ENCODE measurements around the gene HNRNPUL1. TPM values are rescaled to one million over a fixed set of nuclear protein-coding genes. Genes with fewer than 3 reads are reported as not detected.
"Not testable (repeated sequence)": the region's sequence is repeated elsewhere in the genome, so short reads cannot be mapped to it uniquely, and the experiment has no call there.

HNRNPUL1 gene
- total RNA-seq, 1 donor from 2014 or later: 110 TPM

DNA sequence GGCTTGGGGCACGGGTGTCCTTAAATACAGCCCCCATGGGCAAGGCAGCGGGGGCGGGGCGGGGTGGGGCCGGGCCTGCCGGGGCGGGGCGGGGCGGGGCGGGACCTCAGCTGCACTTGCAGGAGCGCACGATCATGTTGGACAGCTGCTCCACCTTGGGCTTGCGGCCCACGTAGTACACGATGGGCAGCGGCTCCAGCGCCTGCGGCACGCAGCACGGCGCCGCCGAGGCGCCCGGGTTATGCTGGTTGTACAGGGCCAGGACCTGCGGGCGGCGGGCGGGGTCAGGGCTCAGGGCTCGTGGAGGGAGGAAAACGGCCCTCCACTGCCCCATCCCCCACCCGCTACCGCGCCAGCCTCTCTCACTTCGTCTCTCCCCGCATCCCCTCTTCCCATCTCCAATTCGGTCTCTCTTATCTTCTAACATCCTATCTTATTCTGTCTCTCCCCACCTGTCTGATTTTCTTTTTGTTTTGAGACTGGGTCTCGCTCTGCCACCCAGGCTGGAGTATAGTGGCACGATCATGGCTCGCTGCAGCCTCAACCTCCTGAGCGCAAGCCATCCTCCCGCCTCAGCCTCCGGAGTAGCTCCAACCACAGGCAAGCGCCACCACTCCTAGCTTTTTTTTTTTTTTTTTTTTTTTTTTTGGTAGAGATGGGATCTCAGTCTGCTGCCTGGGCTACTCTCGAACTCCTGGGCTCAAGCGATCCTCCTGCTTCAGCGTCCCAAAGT lies 66.9 kb downstream of the HNRNPUL1 start:
- ATAC-seq (no peak), DNase-seq (ENCODE audit: missing footprints) (no peak)
- intact Hi-C loops (cut with DNase I): no loop called here

DNA sequence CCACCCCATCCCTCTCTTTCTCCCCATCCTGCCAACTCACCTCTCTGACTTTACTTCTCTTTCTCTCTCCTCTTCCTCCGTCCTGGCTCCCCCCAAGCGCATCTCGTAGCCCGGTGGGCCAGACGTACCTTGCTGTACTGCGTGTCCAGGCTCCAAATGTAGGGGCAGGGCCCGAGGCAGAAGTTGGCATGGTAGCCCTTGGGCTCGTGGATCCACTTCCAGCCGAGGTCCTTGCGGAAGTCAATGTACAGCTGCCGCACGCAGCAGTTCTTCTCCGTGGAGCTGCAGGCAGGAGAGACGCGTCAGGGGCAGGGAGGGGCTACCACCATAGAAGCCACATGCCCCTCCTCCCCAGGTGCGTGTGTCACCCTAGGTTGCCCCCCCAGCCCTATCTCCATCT lies 67.8 kb downstream of the HNRNPUL1 start:
- intact Hi-C loops (cut with DNase I): no loop called here
- DNase-seq (ENCODE audit: missing footprints) (no peak), ATAC-seq (no peak)

GRCh38 chr19:41332468-41332867 lies 68.3 kb downstream of the HNRNPUL1 start:
- intact Hi-C loops (cut with DNase I): no loop called here
- DNase-seq (ENCODE audit: missing footprints) (no peak), ATAC-seq (no peak)

- ATAC-seq (peak; percentile 23), DNase-seq (ENCODE audit: missing footprints) (no peak)
- intact Hi-C loops (cut with DNase I): no loop called here
Observed at GRCh38 chr19:41334793-41335192, 70.6 kb downstream of the HNRNPUL1 start.

DNA sequence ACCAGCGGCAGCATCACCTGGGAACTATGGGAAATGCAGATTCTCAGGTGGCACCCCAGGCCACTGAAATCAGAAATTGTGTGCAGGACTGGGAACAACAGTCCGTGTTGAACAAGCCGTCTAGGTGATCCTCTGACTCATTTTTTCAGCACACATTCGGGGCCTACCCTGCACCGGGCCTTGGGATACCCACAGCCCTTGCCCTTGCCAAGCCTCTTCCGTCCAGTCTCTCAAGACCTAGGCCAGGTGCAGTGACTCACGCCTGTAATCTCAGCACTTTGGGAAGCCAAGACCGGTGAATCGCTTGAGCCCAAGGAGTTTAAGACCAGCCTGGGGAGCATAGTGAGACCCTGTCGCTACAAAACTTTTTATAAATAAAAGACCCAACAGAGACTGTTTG lies 71.3 kb downstream of the HNRNPUL1 start:
- intact Hi-C loops (cut with DNase I): no loop called here
- ATAC-seq (no peak), DNase-seq (ENCODE audit: missing footprints) (no peak)

DNA sequence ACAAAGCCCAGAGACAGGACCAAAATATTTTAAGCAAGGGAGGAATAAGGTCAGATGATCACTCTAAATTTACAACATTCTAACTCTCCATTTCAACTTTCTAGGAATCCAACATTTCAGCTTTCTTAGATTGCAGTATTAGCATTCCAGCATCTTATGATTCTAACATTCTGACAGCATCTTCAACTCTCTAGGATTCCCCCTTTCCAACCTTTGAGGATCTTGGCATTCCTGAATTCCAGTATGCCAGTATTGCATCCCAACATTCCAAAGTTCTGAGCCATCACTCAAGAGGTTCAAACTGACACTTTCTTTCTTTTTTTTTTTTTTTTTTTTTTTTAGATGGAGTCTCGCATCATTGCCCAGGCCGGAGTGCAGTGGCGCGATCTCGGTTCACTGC lies 75.8 kb downstream of the HNRNPUL1 start:
- ATAC-seq (no peak), DNase-seq (ENCODE audit: missing footprints) (no peak)
- intact Hi-C loops (cut with DNase I): no loop called here

- ATAC-seq (peak; percentile 50), DNase-seq (ENCODE audit: missing footprints) (no peak)
- intact Hi-C loops (cut with DNase I): no loop called here
Observed at GRCh38 chr19:41341669-41342490, 77.7 kb downstream of the HNRNPUL1 start.

- no peak for DNase-seq (ENCODE audit: missing footprints)
- ATAC-seq: no peak
- intact Hi-C loops (cut with DNase I): no loop called here
Observed at GRCh38 chr19:41344162-41344561, 80.0 kb downstream of the HNRNPUL1 start.

- DNase-seq (ENCODE audit: missing footprints); ATAC-seq; intact Hi-C loops (cut with DNase I): not testable (repeated sequence)
Observed at GRCh38 chr19:41346916-41347315, 82.7 kb downstream of the HNRNPUL1 start.

GRCh38 chr19:41350735-41351338 lies 86.7 kb downstream of the HNRNPUL1 start:
- peak; percentile 17 for ATAC-seq
- intact Hi-C loops (cut with DNase I): loop anchor here (1.0 to 5.0 kb wide), 3 partner anchors 26 to 149 kb away; partner anchors contain the start of gene CCDC97
- no peak for DNase-seq (ENCODE audit: missing footprints)

DNA sequence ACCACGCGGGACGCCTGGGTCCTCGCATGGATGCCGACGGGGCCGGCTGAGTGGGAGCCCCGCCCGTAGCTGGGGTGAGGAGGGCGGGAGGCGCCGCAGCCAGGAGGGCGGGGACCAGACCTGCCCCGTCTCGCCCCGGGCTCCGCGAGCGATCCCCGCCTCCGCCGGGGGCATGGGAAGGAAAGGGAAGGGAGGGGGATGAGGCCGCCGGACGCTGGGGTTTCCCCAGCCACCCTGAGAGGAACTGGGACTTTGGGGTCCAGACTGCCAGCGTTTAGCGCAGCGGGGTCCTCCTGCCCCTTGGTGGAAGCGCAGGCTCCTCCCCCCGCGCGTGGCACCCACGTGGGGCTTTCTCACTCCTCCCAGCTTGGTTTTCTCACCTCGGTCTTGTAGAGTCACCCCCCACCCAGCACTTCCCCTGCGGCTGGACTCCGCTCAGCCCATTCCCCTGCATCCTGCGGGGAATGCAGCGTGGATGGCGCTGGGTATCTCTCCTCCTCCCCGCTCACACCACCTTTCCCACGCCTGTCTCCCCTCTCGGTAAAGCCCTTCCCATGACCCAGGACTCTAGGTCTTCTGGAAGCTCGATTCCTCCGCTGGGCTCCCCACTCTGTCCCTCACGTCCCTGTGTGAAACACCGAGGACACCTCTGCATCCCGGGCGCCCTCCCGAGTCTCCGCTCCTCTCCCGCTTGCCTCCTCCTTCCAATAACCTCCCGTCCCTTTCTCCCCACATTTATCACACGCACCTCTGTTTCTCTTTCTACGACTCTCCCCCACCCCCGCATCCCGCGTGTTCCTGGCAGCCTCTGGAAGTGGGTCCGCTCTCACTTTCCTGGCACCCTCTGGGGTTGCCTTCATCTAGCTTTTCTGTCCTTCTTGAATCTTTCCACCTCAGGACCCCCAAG lies 87.4 kb downstream of the HNRNPUL1 start:
- intact Hi-C loops (cut with DNase I): loop anchor here (1.0 to 5.0 kb wide), 3 partner anchors 26 to 149 kb away; partner anchors contain the start of gene CCDC97
- ATAC-seq (peak; percentile 60), DNase-seq (ENCODE audit: missing footprints) (peak; percentile 91)

DNA sequence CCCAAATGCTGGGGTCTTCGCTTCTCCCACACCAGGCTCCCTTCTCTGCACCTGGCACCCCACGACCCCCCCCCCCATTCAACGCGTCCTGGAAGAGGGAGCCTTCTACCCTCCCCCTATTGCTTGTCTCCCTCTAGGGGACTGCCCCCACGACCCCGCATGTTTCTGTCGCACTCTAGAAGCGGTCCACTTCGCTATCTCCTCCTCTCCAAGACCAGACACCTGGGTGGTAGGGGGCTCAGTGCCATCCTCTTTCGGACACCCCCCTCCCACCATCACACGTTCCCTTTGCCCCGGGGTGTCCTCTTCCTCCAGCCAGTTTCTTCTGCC lies 88.1 kb downstream of the HNRNPUL1 start:
- DNase-seq (ENCODE audit: missing footprints) (no peak), ATAC-seq (no peak)
- intact Hi-C loops (cut with DNase I): loop anchor here (5.0 kb wide), 1 partner anchor 150 kb away; no protein-coding TSS in a partner anchor

DNA sequence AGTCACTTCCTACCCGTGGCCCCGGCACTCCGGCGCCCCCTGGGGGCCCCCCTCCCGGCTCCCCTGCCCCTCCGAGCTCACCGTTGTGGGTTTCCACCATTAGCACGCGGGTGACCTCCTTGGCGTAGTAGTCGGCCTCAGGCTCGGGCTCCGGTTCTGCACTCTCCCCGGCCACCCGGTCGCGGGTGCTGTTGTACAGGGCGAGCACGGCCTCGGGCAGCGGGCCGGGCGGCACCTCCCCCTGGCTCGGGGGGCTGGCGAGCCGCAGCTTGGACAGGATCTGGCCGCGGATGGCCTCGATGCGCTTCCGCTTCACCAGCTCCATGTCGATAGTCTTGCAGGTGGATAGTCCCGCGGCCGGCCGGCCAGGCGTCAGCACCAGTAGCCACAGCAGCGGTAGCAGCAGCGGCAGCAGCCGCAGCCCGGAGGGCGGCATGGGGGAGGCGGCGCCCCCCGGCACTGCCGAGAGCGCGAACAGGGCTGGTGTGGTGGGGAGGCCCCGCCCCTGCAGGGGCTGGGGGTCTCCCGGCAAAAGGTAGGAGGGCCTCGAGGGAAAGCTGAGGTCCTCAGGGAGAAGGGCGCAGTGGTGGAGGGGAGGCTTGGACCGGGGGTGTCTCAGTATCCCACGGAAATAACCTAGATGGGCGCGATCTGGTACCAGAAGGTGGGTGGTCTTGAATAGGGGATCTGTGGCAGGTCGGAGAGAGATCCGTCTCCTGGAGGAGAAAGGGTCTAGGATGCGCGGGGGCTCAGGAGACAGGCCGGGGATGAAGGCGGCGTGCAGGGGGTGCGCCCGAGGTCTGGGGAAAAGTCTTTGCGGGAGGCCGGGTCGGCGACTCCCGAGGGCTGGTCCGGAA lies 88.7 kb downstream of the HNRNPUL1 start:
- peak; percentile 30 for ATAC-seq
- DNase-seq (ENCODE audit: missing footprints): peak; percentile 87
- intact Hi-C loops (cut with DNase I): loop anchor here (5.0 kb wide), 1 partner anchor 151 kb away; no protein-coding TSS in a partner anchor

DNA sequence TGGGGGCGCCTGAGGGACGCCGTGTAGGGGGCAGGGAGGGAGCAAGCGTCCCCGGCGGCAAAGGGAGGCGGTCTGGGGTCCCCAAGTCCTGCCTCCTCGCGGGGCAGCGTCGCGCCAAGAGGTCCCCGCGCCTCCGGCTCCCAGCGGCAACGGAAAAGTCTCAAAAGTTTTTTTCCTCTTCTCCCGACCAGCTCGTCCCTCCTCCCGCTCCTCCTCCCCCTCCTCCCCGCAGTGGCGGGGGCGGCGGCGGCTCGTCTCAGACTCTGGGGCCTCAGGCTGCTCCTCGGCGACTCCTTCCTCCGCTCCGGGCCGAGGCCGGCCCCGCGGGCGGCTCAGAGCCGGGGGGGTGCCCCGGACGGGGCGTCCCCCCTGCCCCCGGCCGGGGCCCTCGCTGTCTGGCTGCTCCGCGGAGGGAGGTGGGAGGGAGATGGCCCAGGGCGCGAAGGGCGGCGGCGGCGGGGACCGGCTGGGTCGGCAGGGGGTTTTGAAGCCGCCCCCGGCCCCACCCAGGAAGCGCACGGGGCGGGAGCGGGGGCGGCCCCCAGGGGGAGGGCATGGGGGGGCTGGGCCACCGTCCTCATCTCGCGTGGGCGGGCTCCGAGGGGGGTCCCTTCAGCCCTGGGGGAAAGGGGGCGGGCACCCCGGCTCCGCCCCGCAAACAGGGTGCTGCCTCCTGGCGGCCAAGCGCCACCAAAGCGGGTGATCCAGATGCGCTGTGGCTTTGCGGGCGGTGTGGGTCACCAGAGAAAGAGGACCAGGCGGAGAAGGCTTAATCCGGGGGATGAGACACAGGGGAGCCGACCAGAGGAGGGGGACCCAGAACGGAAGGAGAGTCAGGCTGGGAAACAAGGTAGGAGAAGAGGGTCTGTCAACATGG lies 89.5 kb downstream of the HNRNPUL1 start, which contains the start of gene TGFB1:
Gene TGFB1 (minus strand): TSS at position 457 of the 877 bp plus-strand sequence. CDS start 878 bp downstream, outside the sequence.
- peak; percentile 96 for DNase-seq (ENCODE audit: missing footprints)
- intact Hi-C loops (cut with DNase I): loop anchor here (5.0 kb wide), 1 partner anchor 151 kb away; no protein-coding TSS in a partner anchor
- peak; percentile 78 for ATAC-seq

DNA sequence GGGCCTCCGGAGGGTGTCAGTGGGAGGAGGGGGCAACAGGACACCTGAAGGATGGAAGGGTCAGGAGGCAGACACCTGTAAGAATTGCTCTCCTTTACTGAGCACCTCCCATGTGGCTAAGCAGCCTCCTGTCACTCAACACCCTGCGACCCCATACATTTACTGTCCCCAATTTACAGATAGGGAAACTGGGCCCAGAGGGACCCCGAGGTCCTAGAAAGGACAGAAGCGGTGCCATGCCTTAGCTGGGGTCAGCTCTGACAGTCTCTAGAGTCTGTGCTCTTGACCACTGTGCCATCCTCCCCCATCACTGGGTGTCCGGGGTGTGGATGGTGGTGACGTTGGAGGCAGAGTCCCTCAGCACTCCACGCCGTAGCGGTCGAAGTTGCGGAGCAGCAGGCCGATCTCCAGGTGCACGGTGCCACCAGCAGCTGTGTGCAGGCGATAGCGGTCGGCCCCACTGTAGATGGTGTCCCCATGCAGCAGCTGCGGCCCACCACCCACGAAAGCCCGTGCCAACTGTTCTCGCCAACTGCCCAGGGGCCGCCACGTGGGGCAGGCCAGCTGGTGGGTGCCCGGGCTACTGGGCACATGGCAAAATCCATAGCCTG lies 90.3 kb downstream of the HNRNPUL1 start:
- intact Hi-C loops (cut with DNase I): loop anchor here (5.0 kb wide), 1 partner anchor 152 kb away; no protein-coding TSS in a partner anchor
- DNase-seq (ENCODE audit: missing footprints): no peak
- no peak for ATAC-seq

DNA sequence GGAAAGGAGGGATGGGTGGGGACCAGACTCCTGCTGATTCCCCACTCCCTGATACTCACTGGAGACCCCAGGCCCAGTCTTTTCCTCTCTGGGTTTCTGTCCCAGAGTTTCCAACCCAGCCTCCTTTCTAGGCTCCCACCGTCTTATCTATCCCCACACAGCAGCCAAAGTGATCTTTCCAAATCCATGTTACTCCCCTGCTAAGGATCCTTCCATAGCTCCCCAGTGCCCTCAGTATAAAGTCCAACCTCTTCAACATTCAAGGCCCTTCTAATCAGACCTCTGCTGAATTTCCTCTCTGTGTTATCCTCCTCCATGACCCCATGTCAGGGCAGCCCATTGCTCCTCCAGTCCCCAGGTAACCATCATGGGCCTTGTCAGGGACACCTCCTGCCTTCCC lies 90.9 kb downstream of the HNRNPUL1 start:
- intact Hi-C loops (cut with DNase I): no loop called here

More for the DNA sequence above, 90.9 kb downstream of the HNRNPUL1 start:
- DNase-seq (ENCODE audit: missing footprints) (no peak), ATAC-seq (no peak)

Data from Right ventricle myocardium inferior (tissue), 1 donor.